ENCODE measurements around the gene SYT2.
"Not testable (repeated sequence)": the region's sequence is repeated elsewhere in the genome, so short reads cannot be mapped to it uniquely, and the experiment has no call there.

SYT2 gene

DNA sequence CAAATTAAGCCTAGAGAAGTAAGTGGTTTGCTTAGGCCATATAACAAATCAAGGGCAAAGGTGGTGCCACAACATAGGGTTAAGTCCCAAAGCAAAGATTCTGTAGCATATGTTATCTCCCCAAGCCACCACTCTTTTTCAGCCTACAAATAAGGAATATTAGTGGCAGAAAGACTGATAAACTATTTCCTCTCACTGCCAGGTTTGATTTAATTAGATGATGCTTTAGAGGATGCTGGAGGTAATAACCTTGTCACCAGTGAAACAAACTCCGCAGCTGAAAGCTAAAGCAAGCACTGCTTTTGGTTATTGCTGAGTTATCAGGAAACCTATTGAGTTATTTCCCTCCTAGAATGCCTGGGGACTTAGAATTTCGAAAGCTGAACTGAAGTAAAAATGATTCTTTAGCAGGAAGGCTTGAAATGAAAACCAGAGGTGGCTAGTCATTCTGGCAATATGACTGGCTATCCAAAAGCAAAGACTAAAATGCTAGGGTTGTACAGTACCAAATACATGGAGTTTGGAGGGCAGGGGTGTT lies 145.2 kb downstream of the SYT2 start:
- DNase-seq: no peak

DNA sequence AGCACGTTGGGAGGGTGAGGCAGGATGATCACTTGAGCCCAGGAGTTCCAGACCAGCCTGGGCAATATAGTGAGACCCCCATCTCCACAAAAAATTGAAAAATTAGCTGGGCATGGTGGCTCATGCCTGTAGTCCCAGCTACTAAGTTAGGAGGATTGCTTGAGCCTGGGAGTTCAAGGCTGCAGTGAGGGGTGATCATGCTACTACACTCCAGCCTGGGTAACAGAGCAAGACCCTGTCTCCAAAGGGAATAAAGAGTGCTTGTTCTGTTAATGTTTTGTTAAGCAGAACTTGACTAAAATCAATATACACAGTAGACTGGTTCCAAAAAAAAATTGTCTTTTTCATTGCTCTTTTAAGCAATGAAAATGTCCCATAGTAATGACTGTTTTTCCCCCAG lies 146.4 kb downstream of the SYT2 start:
- no peak for DNase-seq

DNA sequence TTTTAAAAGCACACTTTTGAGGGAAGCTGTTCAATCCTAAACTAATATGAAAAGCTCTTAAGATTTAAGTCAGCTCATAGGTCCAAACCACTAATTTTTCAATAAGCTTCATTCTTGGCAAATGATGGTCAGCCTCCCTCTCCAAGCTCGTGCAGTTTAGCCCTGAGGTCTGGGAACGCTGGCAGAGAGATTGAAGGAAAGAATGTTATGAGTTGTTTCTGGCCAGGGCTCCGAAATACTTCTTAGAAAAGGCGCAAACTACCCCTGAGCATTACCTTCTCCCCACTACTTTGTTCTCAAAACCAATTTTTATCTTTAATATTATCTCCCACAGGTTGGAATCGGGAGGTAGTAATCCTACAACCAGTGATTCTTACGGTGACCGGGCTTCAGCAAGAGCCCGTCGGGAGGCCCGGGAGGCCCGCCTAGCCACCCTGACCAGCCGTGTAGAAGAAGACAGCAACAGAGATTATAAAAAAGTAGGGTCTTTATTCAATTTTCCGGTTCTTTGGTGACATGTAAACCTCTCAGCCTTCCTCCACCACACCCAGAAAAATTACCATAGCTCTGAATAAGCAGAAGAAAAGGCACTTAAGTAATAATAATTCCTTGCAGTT lies 147.7 kb downstream of the SYT2 start:
- DNase-seq: no peak

DNA sequence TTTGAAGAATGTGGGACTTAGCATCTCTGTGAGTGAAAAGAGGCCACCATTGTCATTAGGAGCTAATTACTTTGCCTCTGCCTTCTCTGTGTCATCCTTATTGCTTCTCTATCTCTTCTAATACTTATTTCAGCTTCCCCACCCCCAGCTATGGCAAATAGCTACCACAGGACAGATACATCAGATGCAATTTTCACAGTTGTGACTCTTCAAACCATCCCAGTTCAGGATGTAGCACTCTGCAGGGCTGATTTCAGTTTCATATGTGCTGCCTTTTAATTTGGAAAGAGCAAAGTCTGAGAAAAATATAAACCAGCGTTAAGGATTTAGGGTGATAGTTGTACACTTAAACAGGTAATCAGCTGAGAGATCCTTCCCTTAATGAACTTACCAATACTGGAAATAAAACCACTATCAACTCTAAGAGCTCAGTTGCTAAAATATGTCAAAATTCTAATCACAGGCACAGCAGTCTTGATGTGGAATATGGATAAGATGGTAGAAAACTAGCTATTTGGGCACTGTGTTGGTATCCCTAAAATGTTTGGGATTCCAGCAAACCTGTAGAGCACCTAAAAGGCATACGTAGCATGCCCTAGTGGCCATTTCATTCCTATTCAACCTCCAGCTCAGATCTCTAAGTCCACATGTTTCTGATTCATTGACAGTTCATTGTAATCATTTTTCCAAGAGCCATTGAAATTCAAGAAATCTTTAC lies 148.4 kb downstream of the SYT2 start:
- DNase-seq: no peak

DNA sequence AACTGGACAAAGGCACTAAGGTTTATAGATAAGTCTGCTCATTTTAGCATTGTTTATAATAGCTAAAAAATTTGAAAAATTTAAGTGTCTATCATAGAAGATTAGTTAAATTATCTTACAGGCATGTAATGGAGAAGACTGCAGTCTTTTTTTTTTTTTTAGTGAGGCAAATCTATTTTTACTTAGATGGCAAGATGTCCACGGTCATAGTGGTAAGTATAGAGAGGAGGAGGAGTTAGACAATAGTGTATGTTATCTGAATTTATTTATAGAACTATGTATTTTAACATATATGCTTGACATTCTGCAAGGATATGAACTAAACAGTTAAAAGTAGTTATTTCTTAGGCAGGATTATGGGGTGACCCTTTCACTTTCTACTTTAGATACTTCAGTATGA lies 149.0 kb downstream of the SYT2 start:
- no peak for DNase-seq

DNA sequence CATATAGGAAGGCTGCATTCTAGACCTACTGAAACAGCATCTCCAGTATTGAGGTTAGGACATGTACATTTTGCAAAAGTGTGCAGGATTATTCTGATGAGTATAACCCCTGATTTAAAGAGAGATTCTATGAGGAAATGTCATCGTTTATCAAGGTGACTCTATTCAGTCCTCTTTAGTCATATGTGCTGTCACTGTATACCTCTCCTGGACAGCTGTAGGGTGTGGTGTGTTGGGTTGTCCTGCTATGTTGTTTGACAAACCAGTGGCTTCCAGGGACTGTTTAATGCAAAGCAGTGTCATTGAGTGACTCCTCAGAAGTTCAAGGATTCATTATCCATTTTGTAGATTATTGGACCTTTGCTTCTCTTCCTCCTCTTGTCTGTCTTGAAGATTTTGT lies 152.6 kb downstream of the SYT2 start:
- not testable (repeated sequence) for DNase-seq

DNA sequence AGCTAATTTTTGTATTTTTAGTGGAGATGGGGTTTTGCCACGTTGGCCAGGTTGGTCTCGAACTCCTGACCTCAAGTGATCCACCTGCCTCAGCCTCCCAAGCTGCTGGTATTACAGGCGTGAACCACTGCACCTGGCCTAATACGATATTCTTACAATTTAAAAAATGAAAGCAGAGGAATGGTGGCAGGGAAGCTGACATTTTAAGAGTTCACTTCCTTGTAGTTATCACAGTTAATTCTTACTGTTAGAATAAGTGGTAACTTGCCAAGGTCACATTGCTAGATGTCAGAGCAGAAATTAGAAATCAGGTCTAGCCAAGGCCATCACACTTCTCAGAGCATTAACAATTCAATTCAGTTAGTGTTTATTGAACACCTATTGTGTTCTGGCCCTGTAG lies 154.2 kb downstream of the SYT2 start:
- DNase-seq: not testable (repeated sequence)

DNA sequence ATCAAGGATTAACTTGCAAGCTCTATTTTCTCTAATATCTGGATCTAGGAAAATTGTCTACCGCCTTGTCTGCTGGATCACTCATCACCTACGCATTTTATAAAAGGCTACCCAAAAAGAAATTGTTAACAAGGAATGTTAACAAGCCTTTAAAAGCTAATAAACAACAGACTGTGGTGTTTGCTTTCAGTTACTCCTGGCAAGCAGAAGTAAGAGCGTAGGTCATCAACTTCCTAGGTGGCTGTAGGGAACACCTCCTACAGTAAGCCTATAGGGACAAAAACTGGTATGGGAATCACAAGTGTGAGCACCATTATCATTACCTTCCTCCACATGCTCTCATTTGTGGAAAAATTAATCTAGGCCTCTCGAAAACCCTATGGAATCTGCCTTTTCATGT lies 155.6 kb downstream of the SYT2 start:
- not testable (repeated sequence) for DNase-seq

DNA sequence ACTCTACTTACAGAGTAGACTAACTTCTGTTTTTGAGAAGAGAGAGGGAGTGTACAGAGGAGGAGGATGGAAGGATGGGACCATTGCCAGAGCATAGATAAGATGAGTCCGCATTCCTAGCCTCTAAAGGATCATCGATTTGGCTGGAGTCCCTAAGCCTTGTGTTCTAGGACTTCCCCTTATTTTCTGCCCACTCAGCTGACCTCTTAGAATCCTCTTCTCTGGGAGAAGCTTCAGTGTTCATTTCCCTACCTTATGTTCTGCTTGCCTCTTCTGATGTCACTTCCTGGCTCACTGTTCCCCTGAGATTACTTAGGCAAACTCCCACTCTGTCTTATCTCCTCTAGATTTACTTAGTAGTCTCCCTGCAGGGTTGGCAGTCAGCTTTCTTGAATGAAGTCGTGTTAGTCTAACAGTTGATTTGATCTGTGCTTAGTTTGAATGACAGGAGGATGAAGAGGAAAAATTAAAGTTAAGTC lies 156.7 kb downstream of the SYT2 start:
- no peak for DNase-seq

DNA sequence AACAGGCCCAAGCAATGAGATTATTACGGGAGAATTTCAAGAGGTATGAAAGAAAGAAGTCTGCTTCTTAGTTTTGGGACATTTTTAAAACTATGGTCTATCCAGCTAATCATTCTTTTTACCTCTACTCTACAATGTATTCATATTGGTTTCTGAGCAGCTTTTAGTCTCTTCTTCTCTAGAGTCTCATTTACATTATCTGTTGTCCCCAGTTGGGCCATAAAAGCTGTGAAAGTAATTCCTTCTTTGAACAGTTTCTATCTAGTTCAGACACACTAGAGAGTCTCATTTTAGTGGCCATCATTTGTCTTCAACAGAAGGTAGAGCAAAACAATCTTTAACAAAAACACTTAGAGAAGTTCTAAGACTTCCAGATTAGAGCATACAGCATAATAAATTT lies 157.2 kb downstream of the SYT2 start:
- DNase-seq: not testable (repeated sequence)

DNA sequence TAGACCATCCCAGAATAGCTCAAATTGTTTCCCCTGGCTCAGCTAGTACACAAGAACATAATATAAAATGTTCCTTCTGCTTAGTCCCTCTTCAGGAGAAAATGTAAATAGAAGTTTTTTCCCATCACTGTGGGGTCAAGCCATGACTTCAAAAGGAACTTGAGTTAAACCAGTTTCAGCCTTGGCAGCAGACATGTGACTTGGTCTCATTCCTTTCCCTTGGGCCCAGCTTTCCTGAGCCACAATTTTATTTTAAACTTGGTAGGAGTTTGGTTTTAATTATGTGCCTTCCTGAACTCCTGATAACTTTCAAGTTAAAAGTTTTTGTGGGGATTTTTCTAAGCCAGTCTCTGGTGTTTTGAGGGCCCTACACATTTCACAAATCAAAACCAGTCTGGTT lies 157.6 kb downstream of the SYT2 start:
- not testable (repeated sequence) for DNase-seq

DNA sequence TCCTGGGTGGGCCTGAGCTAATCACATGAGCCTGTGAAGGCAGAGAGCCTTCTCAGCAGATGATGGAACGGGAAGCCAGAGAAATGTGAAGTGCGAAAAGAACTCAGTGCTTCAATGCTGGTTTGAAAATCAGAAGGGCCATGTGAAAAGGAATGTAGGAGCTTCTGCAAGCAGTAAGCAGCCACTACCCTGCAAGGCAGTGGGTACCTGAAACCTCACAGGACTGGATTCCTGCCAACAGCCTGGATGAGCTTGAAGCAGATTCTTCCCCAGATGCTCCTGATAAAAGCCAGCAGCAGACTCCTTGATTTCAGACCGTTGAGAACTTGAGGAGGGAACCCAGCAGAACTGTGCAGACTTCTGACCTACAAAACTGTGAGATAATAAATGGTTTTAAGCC lies 158.6 kb downstream of the SYT2 start:
- no peak for DNase-seq

DNA sequence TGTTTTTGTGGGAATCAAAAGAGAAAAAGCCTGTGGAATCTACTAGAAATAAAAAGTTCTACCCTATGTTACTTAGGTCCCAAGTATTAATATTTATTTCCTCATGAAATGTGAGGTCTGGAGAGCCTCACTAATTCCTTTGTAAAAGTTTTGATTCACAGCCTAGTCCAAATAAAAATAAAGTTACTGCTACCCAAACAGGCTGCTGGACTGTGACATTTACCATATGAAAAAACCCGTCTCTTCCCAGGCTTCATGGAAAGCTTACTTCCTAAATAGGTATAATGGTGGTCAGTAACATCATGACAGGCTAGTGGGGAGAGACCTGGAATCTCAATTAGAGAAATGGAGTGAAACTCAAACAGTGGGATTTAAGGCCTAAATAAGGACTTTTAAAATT lies 160.2 kb downstream of the SYT2 start:
- DNase-seq: not testable (repeated sequence)

DNA sequence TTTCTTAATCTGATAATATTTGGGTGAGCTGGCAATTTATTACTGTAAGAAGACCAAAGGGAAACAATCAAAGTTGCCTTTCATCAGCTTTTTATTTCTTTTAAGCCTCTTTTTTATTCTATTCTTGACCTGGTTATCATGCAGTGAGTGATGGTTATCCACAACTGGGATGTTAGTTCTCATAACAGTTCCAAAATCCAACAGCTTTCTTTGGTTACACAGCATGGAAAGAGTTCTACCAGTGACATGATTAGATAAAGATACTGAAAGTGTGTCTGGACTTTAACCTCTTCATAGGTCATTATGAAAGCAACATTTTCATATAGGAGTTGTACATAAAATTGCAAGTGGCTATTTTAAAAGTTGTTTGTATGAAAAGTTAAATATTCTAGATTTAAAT lies 163.0 kb downstream of the SYT2 start:
- DNase-seq: no peak

DNA sequence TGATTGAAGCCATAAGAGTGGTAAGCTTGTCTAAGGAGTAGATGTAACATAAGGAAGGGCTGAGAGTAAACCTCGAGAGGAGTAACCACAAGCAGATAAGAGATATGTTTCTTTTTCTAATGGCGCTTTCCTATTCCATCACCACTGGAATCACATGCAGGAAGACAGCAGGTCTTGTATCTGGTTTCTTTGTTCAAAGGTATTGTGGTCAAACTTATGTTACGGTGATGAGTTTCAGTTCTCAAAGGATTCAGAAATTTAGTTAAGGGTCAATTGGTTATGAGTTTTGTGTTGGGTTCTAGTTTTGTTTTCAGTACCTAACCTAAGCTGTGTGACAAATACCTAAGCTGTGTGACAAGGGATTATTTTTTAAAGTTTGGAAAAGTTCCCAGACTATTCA lies 163.5 kb downstream of the SYT2 start:
- DNase-seq: not testable (repeated sequence)

DNA sequence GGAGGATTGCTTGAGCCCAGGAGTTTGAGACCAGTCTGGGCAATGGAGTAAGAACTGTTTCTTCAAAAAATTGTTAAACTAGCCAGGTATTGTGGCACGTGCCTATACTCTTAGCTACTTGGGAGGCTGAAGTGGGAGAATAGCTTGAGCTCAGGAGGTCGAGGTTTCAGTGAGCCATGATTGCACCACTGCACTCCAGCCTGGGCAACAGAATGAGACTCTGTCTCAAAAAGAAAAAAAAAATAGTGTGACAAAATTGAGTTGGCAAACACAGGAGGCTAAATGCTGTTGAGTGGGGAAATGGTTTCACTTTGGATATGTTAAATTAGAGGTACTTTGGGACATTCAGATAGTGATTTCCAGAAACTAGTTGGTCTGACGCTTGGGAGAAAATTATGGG lies 163.9 kb downstream of the SYT2 start:
- not testable (repeated sequence) for DNase-seq

DNA sequence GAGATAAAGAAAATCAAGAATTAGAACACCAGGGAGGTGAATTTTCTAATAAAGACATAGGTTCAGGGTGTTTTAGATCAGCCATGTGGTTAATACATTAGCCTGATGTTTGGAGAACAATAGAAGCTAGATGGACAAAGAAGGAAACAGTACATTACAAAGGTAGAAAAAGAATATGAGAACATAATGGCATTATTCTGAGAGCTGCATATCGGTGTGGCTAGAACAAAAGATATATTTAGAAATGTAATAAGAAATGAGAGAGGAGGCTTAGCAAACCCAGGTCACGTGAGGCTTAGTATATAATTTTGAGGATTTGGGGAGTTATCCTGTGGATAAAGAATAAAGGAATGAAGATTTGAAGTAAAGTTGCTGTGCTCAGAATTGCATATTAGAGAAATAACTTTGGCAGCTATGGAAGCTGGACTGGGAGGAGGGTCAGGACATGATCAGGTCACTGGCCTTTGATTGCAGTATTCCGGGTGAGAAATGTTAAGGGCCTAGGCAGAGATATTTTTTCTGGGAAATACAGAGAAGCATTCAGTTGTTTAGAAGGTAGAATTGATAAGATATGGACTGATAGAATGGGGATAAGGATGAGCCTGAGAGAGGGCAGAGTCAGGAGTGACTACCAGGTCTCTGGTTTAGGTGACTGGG lies 164.5 kb downstream of the SYT2 start:
- not testable (repeated sequence) for DNase-seq

DNA sequence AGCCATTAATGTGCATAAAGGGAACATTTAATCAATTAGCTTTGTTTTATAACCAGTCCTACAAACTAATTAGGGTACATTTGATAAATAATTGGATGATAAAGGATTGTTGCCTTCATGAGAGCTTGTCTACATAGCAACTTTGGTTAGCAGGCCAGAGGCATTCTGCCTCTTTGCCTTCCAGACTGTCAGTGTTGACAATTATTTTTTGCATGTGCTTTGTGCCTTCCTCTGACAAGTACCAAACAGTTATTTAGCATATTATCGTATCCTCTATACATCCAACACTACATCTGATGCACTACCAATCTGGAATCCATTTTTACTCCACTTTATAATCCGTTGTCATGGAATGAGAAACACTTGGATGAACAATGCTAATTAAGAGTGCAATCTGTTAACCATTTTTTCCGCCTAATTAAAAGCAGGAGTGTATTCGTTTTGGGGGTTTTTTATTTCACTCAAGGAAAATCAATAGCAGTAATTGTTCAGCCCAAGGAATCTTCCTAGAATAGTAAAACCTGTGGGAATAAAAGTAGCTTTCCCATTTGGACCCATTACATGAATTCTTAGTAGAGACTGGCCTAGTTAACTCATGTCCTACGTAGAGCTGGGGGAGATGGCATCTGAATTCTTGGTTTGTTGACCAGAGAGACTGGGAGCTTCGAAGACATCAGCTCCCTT lies 165.3 kb downstream of the SYT2 start:
- DNase-seq: not testable (repeated sequence)

DNA sequence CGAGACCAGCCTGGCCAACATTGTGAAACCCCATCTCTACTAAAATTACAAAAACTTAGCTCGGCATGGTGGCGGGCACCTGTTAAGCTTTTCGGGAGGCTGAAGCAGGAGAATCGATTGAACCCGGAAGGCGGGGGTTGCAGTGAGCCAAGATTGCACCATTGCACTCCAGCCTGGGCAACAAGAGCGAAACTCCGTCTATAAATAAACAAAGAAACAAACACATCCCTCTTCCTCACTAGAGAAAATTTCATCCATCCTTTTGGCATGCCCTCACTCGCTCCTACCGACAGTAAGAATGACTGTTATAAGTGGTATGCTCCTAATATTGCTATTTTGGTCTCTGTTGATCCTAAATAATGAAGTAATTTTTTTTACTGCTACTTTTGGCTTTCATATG lies 166.7 kb downstream of the SYT2 start:
- DNase-seq: not testable (repeated sequence)

DNA sequence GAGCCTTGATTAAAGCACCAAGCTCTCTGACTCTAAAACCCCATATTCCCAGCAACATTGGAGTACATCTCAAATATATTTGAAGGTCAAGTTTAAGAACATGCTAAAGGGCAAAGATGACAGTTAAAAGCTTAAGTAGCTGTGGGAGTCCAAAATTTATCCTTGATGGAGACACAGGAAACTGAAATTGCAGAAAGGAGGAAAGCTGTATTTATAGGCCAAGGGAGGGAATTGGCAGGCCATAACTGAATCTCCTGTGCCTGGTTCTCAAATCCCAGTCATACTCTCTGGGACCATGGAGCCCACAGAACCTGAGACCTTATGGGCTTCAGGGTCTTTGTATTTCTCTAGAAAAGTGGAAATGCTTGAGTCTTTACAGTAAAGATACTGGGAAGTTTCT lies 167.8 kb downstream of the SYT2 start:
- DNase-seq: not testable (repeated sequence)

DNA sequence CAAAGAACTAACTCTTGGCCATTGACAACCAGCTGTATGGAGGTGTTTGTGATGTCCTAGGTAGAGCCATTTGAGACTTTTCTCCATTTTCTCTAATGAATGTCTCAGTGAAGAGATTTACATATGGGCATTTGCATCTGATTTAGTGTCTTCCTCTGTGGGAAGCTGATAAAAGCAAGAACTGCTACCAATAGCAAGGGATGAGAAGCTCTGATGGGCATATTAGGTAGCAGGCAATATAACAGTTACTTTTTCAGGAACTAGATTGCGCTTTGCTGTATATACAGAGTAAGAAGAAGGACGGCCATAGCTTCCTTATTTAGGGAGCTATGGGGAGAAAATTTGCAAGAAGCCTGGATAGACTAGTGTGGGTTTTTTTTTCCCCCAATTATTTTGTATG lies 169.4 kb downstream of the SYT2 start:
- DNase-seq: not testable (repeated sequence)
